Cardiac fibroblast (primary cell): ENCODE measurements around the gene HIP1.
"Not testable (repeated sequence)": the region's sequence is repeated elsewhere in the genome, so short reads cannot be mapped to it uniquely, and the experiment has no call there.

Experiments
- DNase-seq, 2 donors: peaks; one replicate each; pipeline versions ENCODE4 v3.0.0 to v3.0.0-alpha.2; 2010; ENCODE audit warnings: low read depth in 2 of 2
- H3K4me3 ChIP-seq, 2 donors: replicated peaks in 1 of 2; 1 replicate in 1 of 2; 2 replicates in 1 of 2; pipeline ENCODE4 v1.5.1; 2011; ENCODE audit warnings: low read depth in 2 of 2, low read length in 2 of 2, mild to moderate bottlenecking in 2 of 2, moderate library complexity in 1 of 2

HIP1 gene

DNA sequence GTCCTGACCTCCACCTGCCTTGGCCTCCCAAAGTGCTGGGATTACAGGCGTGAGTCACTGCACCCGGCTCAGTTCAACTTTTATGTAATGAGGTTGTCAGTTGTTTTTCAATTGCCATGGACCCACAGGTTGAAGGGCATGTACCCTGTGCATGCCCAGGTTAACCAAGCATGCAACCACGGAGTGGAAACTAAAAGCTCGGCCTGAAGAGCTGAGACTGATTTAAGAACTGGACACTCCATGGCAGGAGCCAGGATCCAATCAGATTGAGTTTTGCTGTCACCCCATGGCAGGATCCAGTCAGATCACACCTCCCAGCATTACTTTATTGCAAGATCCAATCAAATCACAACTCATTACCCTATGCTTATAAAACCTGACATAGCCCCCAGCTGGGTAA, 229.7 kb downstream of the HIP1 start:
- not testable (repeated sequence) for DNase-seq, H3K4me3 ChIP-seq

DNA sequence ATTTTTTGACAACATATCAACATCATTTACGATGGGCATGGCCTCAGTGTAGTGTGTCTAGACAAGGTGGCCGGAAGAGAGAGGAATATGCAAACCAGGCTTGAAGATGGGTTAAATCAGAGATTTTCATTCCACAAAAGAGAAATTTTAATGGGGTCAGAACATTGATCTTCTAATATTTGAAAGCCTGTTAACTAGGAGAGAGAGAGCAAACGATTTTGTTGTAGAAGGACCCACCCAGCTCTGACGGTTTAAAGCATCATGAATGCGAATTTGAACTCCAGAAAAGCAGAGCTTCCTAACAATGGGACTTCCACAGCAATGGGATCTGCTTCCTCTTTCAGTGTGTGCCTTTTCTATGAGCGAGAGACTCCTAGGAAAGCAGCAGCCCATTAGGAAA, 246.7 kb downstream of the HIP1 start, which contains the start of gene SPDYE5:
Gene SPDYE5, plus strand, starts transcription at position 301 of the 400 bp plus-strand sequence. CDS start 1,728 bp downstream, outside the sequence.
- not testable (repeated sequence) for H3K4me3 ChIP-seq, DNase-seq

DNA sequence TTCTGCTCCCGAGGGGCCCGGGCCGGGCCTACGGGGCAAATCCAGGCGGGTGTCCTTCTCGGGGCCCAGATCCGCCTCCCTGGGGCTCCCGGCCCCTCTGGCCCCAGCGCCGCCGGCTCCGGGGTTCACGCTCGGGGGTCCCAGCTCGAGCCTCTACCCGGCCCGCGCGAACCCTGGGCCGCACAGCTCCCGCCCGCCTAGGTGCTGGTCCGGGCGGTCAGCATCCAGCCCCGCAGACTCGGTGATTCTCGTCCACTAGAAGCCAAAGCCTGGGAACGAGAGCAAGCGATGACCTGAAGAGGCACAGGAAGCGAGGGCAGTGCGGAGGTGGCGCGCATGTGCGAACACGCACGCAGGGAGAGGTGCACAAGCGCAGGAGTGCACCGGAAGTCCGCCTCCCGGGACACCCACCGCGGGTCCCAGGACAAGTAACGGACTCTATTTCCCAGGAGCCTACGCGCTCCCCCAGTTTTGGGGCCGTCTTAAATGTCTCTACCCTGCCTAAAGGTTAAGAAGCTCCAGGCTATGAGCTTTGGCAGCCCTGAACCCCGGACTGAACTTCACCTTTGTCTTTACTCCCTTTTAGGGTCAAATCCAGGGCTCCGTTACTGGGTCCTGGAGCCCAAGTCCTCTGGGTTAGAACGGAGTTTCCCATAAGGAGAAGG, 252.6 kb downstream of the HIP1 start, which contains the start of gene POM121C:
Gene POM121C, minus strand, starts transcription at position 321 of the 665 bp plus-strand sequence. CDS start 44,803 bp downstream, outside the sequence.
- H3K4me3 ChIP-seq: peak within 1 kb of the TSS; percentile 67 to 74
- DNase-seq: peak; percentile 88 to 94

DNA sequence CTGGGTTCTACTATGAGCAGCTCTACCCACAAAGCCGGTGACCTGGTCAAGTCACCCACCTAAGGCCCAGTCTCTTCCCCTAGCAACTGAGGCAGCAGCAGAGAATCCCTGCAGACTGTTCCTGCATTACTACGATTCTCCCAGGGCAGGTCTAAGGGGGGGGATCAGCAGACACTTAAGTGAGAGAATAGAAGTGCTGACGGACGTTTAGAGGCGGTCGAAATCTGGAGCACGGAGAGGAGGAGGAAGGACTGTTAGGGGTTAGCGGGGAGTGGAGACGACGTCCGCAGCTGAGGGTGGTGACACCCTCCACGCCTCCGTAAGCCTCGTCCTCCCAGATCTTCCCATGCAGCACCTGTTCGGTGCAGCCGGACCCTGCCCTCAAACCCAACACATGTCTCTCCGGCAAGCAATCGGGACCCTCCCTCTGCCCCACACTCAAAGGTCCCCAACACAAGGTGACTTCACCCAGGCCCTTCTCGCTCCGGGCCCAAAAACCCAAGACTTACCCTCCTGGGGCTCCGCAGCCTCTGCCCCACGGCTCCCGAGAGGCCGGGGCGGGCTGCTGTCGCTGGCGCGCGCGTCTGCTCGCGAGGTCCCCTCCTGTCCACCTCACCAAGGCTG, 253.3 kb downstream of the HIP1 start:
- peak in 1 of 2 donors; percentile 5 for DNase-seq
- H3K4me3 ChIP-seq: peak overlapping the region; percentile 67 to 74
